A549 (cell line): ENCODE measurements around the gene THADA. TPM values are rescaled to one million over a fixed set of nuclear protein-coding genes. Genes with fewer than 3 reads are reported as not detected.

Experiments
- ATAC-seq, 2 experiments: fragments of 200-7000 bp in 1 of 2; fragments of >200 bp in 1 of 2; cut with Nextera tagmentation in 1 of 2; cut with Tn5 transposase in 1 of 2; 3 replicates each; pipeline versions ENCODE4 v1.8.0 to v1.9.1; 2018 to 2020; ENCODE audit warnings: mild to moderate bottlenecking in 1 of 2, moderate library complexity in 1 of 2
- CTCF ChIA-PET: fragments of 300-600 bp; sonication (Branson Sonifier 250); formaldehyde crosslinking; extraction: SDS; loops from one replicate; lab custom pipeline; 2021; ENCODE audit warnings: antibody characterized with exemption, inconsistent platforms; lab: Yijun Ruan, JAX
- POLR2A ChIA-PET: fragments of 350-600 bp; formaldehyde crosslinking; extraction: SDS; loops from one replicate; lab custom pipeline; 2021; ENCODE audit warnings: antibody characterized with exemption, inconsistent platforms; lab: Yijun Ruan, JAX
- DNase-seq, 2 experiments: peaks; one replicate each; pipeline versions ENCODE4 v3.0.0 to v3.0.0-alpha.2; 2011 to 2016; ENCODE audit warnings: low read depth in 1 of 2, low spot score in 1 of 2
- FAIRE-seq: peaks from 2 replicates; lab custom pipeline; 2011; peaks lifted over from hg19 to GRCh38; lab: Jason Lieb, UNC
- H3K27ac ChIP-seq, 2 experiments: fragments of >200 bp; sonication (Bioruptor Twin); formaldehyde crosslinking; 3 replicates each; pipeline ENCODE4 v1.5.1; 2016 to 2017
- H3K4me1 ChIP-seq: fragments of >200 bp; sonication (Bioruptor Twin); formaldehyde crosslinking; 3 replicates; pipeline ENCODE4 v1.6.1; 2016
- H3K4me2 ChIP-seq: fragments of >200 bp; sonication (Bioruptor Twin); formaldehyde crosslinking; 3 replicates; pipeline ENCODE4 v1.6.1; 2016
- H3K4me3 ChIP-seq: fragments of >200 bp; sonication (Bioruptor Twin); formaldehyde crosslinking; 3 replicates; pipeline ENCODE4 v1.5.1; 2016
- H3K9me3 ChIP-seq: fragments of >200 bp; sonication (Bioruptor Twin); formaldehyde crosslinking; 3 replicates; pipeline ENCODE4 v1.6.1; 2016
- CBX2 ChIP-seq: fragments of 200-600 bp; sonication (generic); IDR thresholded peaks from 2 replicates; pipeline ENCODE4 v1.6.1; 2016; ENCODE audit warnings: low read depth, mild to moderate bottlenecking, borderline replicate concordance
- CHD4 ChIP-seq: fragments of 200-600 bp; sonication (generic); IDR thresholded peaks from 2 replicates; pipeline ENCODE4 v1.6.1; 2016; ENCODE audit warnings: antibody characterized with exemption, mild to moderate bottlenecking, borderline replicate concordance
- EHF ChIP-seq: fragments of 250-450 bp; sonication (Bioruptor Pico); IDR thresholded peaks from 2 replicates; pipeline ENCODE4 v1.5.0; 2020; ENCODE audit warnings: mild to moderate bottlenecking
- EHMT2 ChIP-seq: fragments of 200-600 bp; sonication (generic); IDR thresholded peaks from 2 replicates; pipeline ENCODE4 v1.6.1; 2016; ENCODE audit warnings: antibody characterized with exemption, low read depth, mild to moderate bottlenecking, moderate library complexity
- ESRRA ChIP-seq: fragments of 150-350 bp; IDR thresholded peaks from 2 replicates; pipeline ENCODE4 v1.6.1; 2014; ENCODE audit warnings: mild to moderate bottlenecking, low read length, borderline replicate concordance
- FOSL2 ChIP-seq, 2 experiments: fragments of 450-650 bp in 1 of 2; fragments of >200 bp in 1 of 2; sonication (Bioruptor Twin) in 1 of 2; formaldehyde crosslinking; IDR thresholded peaks; 2 replicates each; pipeline versions ENCODE4 v1.5.0 to v1.6.1; 2016 to 2020; ENCODE audit warnings: mild to moderate bottlenecking in 1 of 2, moderate library complexity in 1 of 2
- FOXS1 ChIP-seq: fragments of 250-450 bp; sonication (Bioruptor Pico); IDR thresholded peaks from 2 replicates; pipeline ENCODE4 v1.5.0; 2020; ENCODE audit warnings: mild to moderate bottlenecking, moderate library complexity
- GATA3 ChIP-seq: IDR thresholded peaks from 2 replicates; pipeline ENCODE4 v1.6.1; 2012; ENCODE audit warnings: borderline replicate concordance
- HDAC2 ChIP-seq: fragments of 200-600 bp; sonication (generic); IDR thresholded peaks from 2 replicates; pipeline ENCODE4 v1.6.1; 2016
- HOXA7 ChIP-seq: fragments of 250-450 bp; sonication (Bioruptor Pico); IDR thresholded peaks from 2 replicates; pipeline ENCODE4 v1.5.0; 2020; ENCODE audit warnings: mild to moderate bottlenecking, moderate library complexity
- JUN ChIP-seq, 2 experiments: fragments of >200 bp; sonication (Bioruptor Twin); formaldehyde crosslinking; IDR thresholded peaks; 2 replicates in 1 of 2; 3 replicates in 1 of 2; pipeline ENCODE4 v1.6.1; 2016 to 2017
- JUNB ChIP-seq: fragments of >200 bp; sonication (Bioruptor Twin); formaldehyde crosslinking; IDR thresholded peaks from 2 replicates; pipeline ENCODE4 v1.6.1; 2016
- KDM1A ChIP-seq: fragments of 200-600 bp; sonication (generic); IDR thresholded peaks from 2 replicates; pipeline ENCODE4 v1.6.1; 2016; ENCODE audit warnings: low read depth, mild to moderate bottlenecking
- KDM5A ChIP-seq: fragments of 200-600 bp; sonication (generic); IDR thresholded peaks from 2 replicates; pipeline ENCODE4 v1.6.1; 2016; ENCODE audit warnings: antibody characterized with exemption, mild to moderate bottlenecking
- MAZ ChIP-seq: fragments of 150-350 bp; IDR thresholded peaks from 2 replicates; pipeline ENCODE4 v1.6.1; 2014; ENCODE audit warnings: antibody characterized with exemption, low read depth, low read length, borderline replicate concordance
- NFE2L2 ChIP-seq: fragments of 150-350 bp; conservative IDR thresholded peaks from 2 replicates; pipeline ENCODE4 v1.6.1; 2014; ENCODE audit warnings: low read length
- NR3C1 ChIP-seq: fragments of >200 bp; sonication (Bioruptor Twin); formaldehyde crosslinking; IDR thresholded peaks from 3 replicates; pipeline ENCODE4 v1.6.1; 2017
- POLR2A ChIP-seq: IDR thresholded peaks from 2 replicates; pipeline ENCODE4 v1.6.1; 2012; ENCODE audit warnings: mild to moderate bottlenecking, low read length
- RAD21 ChIP-seq, 2 experiments: fragments of >200 bp in 1 of 2; sonication (Bioruptor Twin) in 1 of 2; formaldehyde crosslinking in 1 of 2; IDR thresholded peaks in 1 of 2; conservative IDR thresholded peaks in 1 of 2; 2 replicates in 1 of 2; 3 replicates in 1 of 2; pipeline ENCODE4 v1.6.1; 2012 to 2018; ENCODE audit warnings: inconsistent platforms in 1 of 2
- RCOR1 ChIP-seq: fragments of 150-350 bp; IDR thresholded peaks from 2 replicates; pipeline ENCODE4 v1.6.1; 2014; ENCODE audit warnings: antibody characterized with exemption, low read length, low read depth
- RFX5 ChIP-seq: fragments of 450-650 bp; IDR thresholded peaks from 2 replicates; pipeline ENCODE4 v1.7.1; 2014; ENCODE audit warnings: antibody characterized with exemption, mild to moderate bottlenecking, moderate library complexity
- RNF2 ChIP-seq: fragments of 200-600 bp; sonication (generic); IDR thresholded peaks from 2 replicates; pipeline ENCODE4 v1.6.1; 2016; ENCODE audit warnings: low read depth, mild to moderate bottlenecking, antibody characterized with exemption, moderate library complexity, borderline replicate concordance
- SMC3 ChIP-seq: fragments of >200 bp; sonication (Bioruptor Twin); formaldehyde crosslinking; IDR thresholded peaks from 3 replicates; pipeline ENCODE4 v1.6.1; 2018; ENCODE audit warnings: inconsistent platforms
- SREBF2 ChIP-seq: fragments of 450-650 bp; IDR thresholded peaks from 2 replicates; pipeline ENCODE4 v1.6.1; 2014; ENCODE audit warnings: mild to moderate bottlenecking, moderate library complexity
- ZNF302 ChIP-seq: fragments of 250-450 bp; sonication (Bioruptor Pico); IDR thresholded peaks from 2 replicates; pipeline ENCODE4 v1.9.0; 2021; ENCODE audit warnings: inconsistent platforms, mild to moderate bottlenecking, moderate library complexity
- ZSCAN20 ChIP-seq: fragments of 250-450 bp; sonication (Bioruptor Pico); IDR thresholded peaks from 2 replicates; pipeline ENCODE4 v1.8.0; 2022; ENCODE audit warnings: mild to moderate bottlenecking, moderate library complexity
- WGBS: methylation state at CpG from one replicate; pipeline ENCODE4 v1.1.6; 2017; ENCODE audit errors: missing lambda C conversion rate; 5-methylcytosine and 5-hydroxymethylcytosine counted together
- polyA plus RNA-seq, 4 experiments: library from polyadenylated mRNA; depleted of rRNA in 3 of 4; stranded (reverse); fragments of >200 nt; fragmentation: RNase III in 1 of 4; extraction: RNeasy Plus Mini Kit Qiagen cat#74134 plus additional on column Dnase treatment in 1 of 4; gene quantifications; 2 replicates in 3 of 4; 3 replicates in 1 of 4; pipeline ENCODE4 v1.2.3, GENCODE V29; 2011 to 2017
- TF ChIP-seq, protein P1 (sequence below): fragments of >200 bp; sonication (Bioruptor Twin); formaldehyde crosslinking; IDR thresholded peaks from 2 replicates; pipeline ENCODE4 v1.6.1; 2016
- TF ChIP-seq, protein P2 (sequence below): IDR thresholded peaks from 2 replicates; pipeline ENCODE4 v1.6.1; 2012
- TF ChIP-seq, protein P3 (sequence below): fragments of >200 bp; sonication (Bioruptor Twin); formaldehyde crosslinking; IDR thresholded peaks from 3 replicates; pipeline ENCODE4 v1.5.1; 2016

THADA gene
- polyA plus RNA-seq, 2 of the 4 experiments (the other 2 are of a cell fraction): 21.8 to 37.9 TPM

DNA sequence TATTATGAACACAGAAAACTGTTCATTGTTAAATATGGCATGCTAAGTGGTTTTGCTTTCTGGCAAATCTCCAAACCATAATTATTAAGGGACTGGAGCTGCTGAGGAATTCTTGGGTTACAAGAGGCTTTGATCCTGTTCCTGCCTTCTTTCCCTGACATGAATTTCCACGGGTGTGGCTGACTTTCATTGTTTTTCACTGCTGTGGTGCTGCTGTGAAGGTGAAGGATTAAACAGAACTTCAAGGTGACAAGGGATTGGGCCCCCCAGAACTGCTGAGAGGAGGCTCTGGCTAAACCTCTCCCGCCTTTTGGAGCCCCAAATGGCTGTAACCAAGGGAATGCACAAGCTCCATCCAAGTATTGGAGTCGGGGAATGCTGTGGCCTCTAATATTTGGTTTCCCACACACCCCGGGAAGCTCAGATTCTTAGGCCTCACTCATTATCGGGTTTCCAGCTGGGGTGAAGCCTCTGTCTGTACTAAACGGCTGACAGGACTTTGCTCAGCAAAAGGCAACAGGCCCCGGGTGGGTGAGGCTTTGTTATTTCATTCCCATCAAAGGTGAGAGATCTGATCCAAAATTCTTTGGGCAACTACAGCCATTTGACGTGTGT is 340.4 kb downstream of the THADA start:
- ATAC-seq (no peak), DNase-seq (no peak), FAIRE-seq (no peak)
- no peaks in the 10 kb centered on the region for H3K9me3 ChIP-seq
- no peak overlapping the region for H3K27ac ChIP-seq
- TF ChIP-seq KDM5A (no peak), POLR2A (no peak), CHD4 (no peak), NFE2L2 (no peak), RNF2 (no peak), CBX2 (no peak), ESRRA (no peak), SREBF2 (no peak), SMC3 (no peak), FOSL2 (IDR thresholded peaks at IDR 0.05) (no peak), FOSL2 (CRISPR knock-in tag; IDR thresholded peaks at IDR 0.05) (no peak), HOXA7 (CRISPR knock-in tag) (no peak), EHF (no peak), NR3C1 (no peak), ZSCAN20 (CRISPR knock-in tag) (no peak), MAZ (no peak), ZNF302 (CRISPR knock-in tag) (no peak), GATA3 (no peak), EHMT2 (no peak)
- TF ChIP-seq, protein P1, sequence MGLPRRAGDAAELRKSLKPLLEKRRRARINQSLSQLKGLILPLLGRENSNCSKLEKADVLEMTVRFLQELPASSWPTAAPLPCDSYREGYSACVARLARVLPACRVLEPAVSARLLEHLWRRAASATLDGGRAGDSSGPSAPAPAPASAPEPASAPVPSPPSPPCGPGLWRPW: no peak
- TF ChIP-seq, protein P2, sequence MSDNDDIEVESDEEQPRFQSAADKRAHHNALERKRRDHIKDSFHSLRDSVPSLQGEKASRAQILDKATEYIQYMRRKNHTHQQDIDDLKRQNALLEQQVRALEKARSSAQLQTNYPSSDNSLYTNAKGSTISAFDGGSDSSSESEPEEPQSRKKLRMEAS: no peak
- no peaks in the 10 kb centered on the region for H3K4me1 ChIP-seq
- 84% methylated on average over 8 of the region's 8 CpGs for WGBS
- no peak overlapping the region for H3K4me3 ChIP-seq
- no peak overlapping the region for H3K4me2 ChIP-seq
- CTCF ChIA-PET: interaction anchor here (0.7 to 1.0 kb wide), 4 partner anchors 10 to 308 kb away, joined by 3 to 4 read pairs (median 3); no protein-coding TSS in a partner anchor
- POLR2A ChIA-PET: no interaction called here

DNA sequence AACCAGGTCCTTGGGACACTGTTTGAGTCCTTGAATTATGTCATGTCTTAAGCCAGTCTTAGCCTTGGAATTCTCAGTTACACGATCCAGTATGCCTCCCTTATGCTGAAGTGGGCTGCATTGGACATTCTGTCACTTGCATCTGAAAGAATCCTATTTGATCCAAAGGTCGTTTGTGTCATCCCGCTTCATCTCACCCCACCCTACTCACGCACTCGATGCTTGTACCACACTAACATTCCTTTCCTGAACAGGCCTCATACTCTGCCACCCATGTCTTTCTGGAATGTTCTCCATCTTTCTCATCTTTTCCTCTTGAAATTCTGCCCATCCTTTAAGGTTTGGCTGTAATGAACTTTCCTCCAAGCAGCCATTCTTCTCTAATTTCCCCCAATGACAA is 341.5 kb downstream of the THADA start:
- CTCF ChIA-PET: no interaction called here
- ATAC-seq (no peak), FAIRE-seq (no peak), DNase-seq (no peak)
- 94% methylated on average over 5 of the region's 5 CpGs for whole genome bisulfite sequencing
- H3K9me3 ChIP-seq: no peaks in the 10 kb centered on the region
- no peaks in the 10 kb centered on the region for H3K4me1 ChIP-seq
- H3K27ac ChIP-seq: no peak overlapping the region
- no peak overlapping the region for H3K4me3 ChIP-seq
- no peak for TF ChIP-seq JUNB
- no peak overlapping the region for H3K4me2 ChIP-seq
- POLR2A ChIA-PET: no interaction called here

DNA sequence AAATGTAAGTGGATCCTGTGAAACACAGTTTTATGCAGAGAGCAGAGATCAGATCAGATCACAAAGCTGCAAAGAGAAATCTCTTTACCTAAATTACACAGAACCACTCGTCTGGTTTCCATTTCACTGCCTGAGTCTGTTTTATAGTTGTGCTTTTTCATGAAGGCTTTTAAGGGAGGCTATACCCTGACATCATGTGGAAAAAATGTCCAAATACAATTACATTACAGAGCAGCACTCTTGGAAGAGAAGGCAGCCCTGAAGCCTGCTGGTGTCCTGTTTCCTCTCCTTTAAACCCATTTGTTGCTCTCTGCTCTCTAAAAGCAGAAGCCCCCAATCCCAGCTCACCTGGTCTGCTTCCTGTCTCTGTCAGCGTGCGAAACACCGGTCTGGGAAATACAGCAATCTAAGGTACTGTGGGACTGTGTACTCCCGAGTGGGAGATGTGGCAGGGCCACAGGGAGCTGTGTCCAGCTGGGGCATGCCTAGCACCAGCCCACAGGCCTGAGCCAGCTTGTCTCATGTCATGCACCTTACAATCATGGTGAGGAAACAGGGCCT is 344.6 kb downstream of the THADA start:
- ATAC-seq: peak; percentile 48 to 65; a peak in 4 of 6 replicates
- FAIRE-seq: no peak
- H3K4me3 ChIP-seq: no peak overlapping the region

More for the DNA sequence above, 344.6 kb downstream of the THADA start:
- H3K27ac ChIP-seq: peak overlapping the region in 1 of 2 experiments; percentile 15; a peak in 1 of 6 replicates
- CTCF ChIA-PET: interaction anchor here (0.7 to 1.3 kb wide), 4 partner anchors 11 to 19 kb away, joined by 3 to 4 read pairs (median 3); no protein-coding TSS in a partner anchor
- 89% methylated on average over 5 of the region's 5 CpGs for WGBS
- H3K4me1 ChIP-seq: no peaks in the 10 kb centered on the region
- H3K4me2 ChIP-seq: no peak overlapping the region
- no peak for DNase-seq
- TF ChIP-seq JUN (IDR thresholded peaks at IDR 0.05) (no peak), HDAC2 (no peak), ESRRA (no peak), NR3C1 (no peak), CBX2 (no peak), KDM1A (no peak), FOXS1 (no peak), JUNB (no peak), EHF (no peak), RAD21 (conservative IDR thresholded peaks at IDR 0.05 in 1 of 2, IDR thresholded peaks at IDR 0.05 in 1 of 2) (no peak), HOXA7 (CRISPR knock-in tag) (no peak), RFX5 (no peak), RCOR1 (no peak)
- TF ChIP-seq, protein P3, sequence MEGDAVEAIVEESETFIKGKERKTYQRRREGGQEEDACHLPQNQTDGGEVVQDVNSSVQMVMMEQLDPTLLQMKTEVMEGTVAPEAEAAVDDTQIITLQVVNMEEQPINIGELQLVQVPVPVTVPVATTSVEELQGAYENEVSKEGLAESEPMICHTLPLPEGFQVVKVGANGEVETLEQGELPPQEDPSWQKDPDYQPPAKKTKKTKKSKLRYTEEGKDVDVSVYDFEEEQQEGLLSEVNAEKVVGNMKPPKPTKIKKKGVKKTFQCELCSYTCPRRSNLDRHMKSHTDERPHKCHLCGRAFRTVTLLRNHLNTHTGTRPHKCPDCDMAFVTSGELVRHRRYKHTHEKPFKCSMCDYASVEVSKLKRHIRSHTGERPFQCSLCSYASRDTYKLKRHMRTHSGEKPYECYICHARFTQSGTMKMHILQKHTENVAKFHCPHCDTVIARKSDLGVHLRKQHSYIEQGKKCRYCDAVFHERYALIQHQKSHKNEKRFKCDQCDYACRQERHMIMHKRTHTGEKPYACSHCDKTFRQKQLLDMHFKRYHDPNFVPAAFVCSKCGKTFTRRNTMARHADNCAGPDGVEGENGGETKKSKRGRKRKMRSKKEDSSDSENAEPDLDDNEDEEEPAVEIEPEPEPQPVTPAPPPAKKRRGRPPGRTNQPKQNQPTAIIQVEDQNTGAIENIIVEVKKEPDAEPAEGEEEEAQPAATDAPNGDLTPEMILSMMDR: no peak
- TF ChIP-seq, all 56 proteins: peak for 0
- POLR2A ChIA-PET: no interaction called here
- no peaks in the 10 kb centered on the region for H3K9me3 ChIP-seq
